Hematopoietic multipotent progenitor cell treated with erythropoietin and hydrocortisone succinate and interleukin-3 and kit ligand, for 17 days (in vitro differentiated cells): Measurements from ENCODE around the gene ZNF804B.

Source experiments
- DNase-seq: peaks from one replicate; pipeline ENCODE4 v3.0.0-alpha.2; 2015; ENCODE audit warnings: low spot score

ZNF804B gene

DNA sequence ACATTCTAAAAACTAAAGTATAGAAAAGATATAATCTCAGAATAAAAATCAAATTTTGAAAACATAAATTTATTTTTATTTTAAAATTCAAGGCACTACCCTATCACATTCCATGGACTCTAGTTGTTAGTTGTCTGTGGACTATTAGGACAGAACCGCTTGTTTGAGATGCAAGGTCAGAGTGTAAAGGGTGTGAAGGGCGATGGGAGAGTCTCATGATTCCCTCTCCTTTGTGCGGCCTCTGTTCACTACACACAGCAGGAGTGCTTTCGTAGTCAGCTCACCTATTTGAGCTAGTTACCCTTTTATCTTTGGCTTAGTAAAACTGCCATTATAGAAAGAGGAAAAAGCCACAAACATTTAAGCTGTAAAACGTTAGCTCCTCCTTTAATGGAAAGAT, 225.8 kb downstream of the ZNF804B start:
- no peak for DNase-seq

DNA sequence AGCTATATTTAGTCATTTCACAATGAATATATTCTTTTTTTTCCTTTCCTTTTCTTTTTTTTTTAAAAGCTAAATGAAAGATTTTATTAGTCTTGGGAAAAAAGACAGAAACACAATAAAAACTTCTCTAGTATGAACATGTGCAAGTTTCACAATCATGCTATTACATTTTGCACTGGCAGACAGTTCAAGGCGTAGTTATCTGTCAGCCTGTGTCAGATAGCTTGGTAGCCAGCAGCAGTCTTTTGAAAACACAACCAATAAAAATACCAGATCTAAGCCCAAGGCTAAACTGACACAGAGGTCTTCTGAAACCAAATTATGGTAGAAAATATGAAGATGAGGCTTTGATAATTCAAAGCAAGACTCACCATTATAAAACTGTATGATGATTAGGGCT, 241.8 kb downstream of the ZNF804B start:
- DNase-seq: no peak

- DNase-seq: no peak
Observed at GRCh38 chr7:89002981-89003956, 243.8 kb downstream of the ZNF804B start.

- no peak for DNase-seq
Observed at GRCh38 chr7:89012016-89012415, 252.5 kb downstream of the ZNF804B start.

GRCh38 chr7:89017695-89018094, 258.2 kb downstream of the ZNF804B start:
- DNase-seq: no peak

- no peak for DNase-seq
Observed at GRCh38 chr7:89021741-89022140, 262.2 kb downstream of the ZNF804B start.

DNA sequence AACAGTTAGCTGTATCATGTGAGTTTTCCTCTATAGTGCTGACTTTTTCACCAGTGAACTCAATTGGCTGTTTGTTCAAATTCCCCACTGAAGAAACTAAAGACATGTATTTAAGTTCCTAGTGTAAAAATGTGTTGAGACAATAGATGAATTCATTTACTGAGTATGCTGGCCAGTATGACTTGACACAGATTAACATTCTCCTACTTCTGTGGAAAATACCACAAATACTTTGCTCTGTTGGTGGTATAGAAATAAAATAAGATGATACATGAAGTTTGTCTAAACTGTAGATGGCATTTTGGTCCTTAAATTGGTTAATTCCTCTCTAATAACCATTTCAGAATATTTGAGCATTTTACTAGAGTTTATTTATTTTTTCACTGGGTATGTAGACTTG, 263.7 kb downstream of the ZNF804B start:
- no peak for DNase-seq

- no peak for DNase-seq
Observed at GRCh38 chr7:89023877-89024276, 264.4 kb downstream of the ZNF804B start.

DNA sequence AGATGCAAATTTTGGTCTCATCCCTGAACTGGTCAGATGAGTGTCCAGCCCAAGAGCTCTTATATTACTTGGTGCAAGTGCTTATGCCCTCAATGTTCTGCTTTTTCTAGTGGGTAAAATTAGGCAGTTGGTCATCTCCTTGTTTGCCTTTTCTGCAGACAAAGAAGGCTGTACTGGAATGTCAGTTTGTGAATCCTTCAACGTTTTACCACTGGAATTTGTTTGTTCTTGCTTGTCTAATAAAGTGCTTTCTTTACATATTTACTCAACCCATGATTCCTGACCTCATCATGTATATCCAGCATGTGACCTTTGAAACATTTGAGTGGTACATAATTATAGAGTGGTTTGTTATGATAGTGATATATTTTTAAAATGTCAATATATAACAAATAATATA, 268.3 kb downstream of the ZNF804B start:
- no peak for DNase-seq

GRCh38 chr7:89028319-89028718, 268.8 kb downstream of the ZNF804B start:
- DNase-seq: no peak

DNA sequence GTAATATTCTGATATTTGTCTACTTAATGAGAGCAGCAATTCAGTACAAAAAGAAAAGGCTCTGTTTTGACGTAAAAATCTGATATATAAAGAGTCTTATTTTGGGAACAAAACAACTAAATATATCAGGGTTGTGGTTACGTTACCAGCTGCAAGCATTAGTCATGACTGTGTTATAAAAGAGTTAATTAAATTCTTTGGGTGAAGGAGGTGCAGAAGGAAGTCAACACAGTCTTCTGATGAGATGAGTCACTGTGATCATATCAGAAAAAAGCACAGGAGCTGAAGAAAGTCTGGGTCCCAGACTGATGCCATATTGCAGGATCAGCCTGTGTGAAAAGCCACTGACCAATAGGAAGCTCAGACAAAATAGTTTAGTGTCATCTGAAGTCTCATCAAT, 270.4 kb downstream of the ZNF804B start:
- no peak for DNase-seq

GRCh38 chr7:89041240-89041639, 281.7 kb downstream of the ZNF804B start:
- no peak for DNase-seq

DNA sequence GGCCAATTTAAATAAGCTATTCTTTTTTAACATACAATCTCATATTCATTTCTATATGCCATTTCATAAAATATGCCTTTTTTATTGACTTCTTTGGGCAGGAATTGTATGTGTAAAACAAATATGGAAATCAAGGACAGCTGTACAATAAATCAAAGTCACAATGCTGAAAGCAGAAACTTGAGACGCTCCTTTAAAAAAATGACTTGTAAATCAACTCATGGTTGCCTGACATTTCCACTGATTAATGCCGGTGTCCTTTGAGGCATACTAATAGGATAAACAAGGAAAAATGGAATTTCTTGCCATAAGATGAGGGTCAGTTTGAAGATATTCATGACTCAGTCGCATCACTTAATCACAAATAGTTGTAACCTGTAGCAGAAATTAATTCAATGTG, 283.4 kb downstream of the ZNF804B start:
- DNase-seq: no peak

GRCh38 chr7:89049043-89049442, 289.5 kb downstream of the ZNF804B start:
- DNase-seq: no peak

DNA sequence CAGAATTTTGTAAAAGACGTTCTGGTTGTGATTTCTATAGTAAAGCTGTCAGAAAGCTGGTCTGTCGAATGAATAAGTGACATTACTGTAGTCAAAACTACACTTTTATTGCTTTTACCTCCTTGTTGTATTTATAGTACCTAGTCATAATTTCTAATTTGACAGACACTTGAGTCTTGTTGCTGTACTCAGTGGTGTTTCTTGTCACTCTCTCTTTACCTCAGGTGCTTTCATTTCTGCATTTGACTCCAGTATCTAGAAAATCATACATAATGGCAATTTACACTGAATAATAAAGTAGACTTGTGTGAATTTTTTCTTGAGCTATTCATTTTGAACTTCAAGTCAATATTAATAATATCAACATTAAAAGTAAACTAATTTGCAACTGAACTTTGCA, 293.6 kb downstream of the ZNF804B start:
- DNase-seq: no peak

GRCh38 chr7:89054361-89054760, 294.9 kb downstream of the ZNF804B start:
- no peak for DNase-seq

GRCh38 chr7:89060234-89060633, 300.7 kb downstream of the ZNF804B start:
- DNase-seq: no peak

GRCh38 chr7:89064831-89065230, 305.3 kb downstream of the ZNF804B start:
- DNase-seq: no peak

GRCh38 chr7:89067048-89067447, 307.5 kb downstream of the ZNF804B start:
- DNase-seq: no peak

DNA sequence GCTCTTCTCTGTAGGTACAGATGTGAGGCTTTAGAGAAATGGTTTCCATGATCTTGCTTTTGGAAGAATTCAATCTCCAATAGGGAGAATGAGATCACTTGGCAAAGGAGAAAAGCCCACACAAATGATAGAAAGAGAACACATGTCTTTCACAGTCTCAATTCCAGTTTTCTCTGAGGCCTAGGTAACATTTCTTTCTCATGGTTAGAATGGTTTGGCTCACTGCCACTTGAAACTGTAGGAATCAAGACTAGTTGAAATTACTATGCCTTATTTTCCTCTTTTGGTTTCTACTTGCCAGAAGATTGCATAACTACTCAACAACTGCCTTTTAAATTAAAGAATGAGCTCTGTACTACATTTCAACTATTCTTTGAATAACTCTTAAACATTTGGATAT, 312.6 kb downstream of the ZNF804B start:
- no peak for DNase-seq

DNA sequence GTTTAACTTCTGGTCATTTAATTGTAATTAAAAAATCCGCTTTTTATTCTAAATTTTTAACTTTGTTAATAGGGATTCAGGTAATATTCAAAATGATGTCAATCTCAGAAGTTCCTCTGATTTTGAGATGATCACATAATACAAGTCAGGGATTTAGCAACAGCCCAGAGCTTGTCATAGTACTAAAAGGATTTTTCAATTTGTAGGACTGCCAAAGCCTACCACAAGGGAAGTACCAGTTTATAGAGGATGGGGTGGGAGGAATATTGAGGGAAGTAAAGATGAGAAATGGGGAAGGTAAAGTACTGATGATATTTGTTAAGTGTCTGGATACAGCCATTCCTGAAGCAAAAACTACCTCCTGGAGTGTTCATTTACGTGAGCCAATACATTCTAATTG, 314.3 kb downstream of the ZNF804B start:
- no peak for DNase-seq

GRCh38 chr7:89077992-89078391, 318.5 kb downstream of the ZNF804B start:
- DNase-seq: no peak

GRCh38 chr7:89085580-89085979, 326.1 kb downstream of the ZNF804B start:
- DNase-seq: no peak

- no peak for DNase-seq
Observed at GRCh38 chr7:89091550-89091949, 332.1 kb downstream of the ZNF804B start.
